Stimulated activated CD8-positive, alpha-beta memory T cell treated with anti-CD3 and anti-CD28 coated beads, Interleukin-7, amount 100 ng/mL, for 1 hour (primary cell): ENCODE data around the gene IGDCC3.
A peak's percentile ranks its signal among the peaks of the same experiment; 100 is the strongest.

Experiments used
- DNase-seq, 2 donors: peaks; one replicate each; pipeline ENCODE4 v3.0.0-alpha.2; 2020; ENCODE audit warnings: low read depth in 2 of 2

The IGDCC3 gene

DNA sequence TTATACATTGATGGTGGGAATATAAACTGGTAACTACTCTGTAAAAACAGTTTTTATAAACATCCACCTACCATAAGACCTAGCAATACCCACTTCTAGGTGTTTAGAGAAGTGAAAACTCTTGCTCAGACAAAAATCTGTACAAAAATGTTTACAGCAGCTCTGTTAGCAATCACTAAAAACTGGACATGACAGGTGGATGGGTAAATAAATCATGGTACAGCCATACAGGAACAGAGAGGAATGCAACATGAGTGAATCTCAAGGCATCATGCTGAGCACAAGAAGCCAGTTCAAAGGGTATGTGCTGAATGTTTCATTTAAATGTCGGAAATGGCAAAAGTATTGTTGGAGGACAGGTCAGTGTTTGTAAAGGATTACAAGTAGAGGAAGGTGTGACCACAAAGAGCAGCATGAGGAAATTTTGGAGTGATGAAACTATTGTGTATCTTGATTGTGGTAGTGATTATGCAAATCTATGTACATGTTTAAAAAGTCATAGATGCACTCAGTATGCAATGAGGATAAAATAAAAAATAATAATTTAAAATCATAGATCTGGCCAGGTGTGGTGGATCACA, 84.8 kb downstream of the IGDCC3 start:
- no peak for DNase-seq

GRCh38 chr15:65290228-65290627, 87.6 kb downstream of the IGDCC3 start:
- no peak for DNase-seq

GRCh38 chr15:65289261-65289854, 88.4 kb downstream of the IGDCC3 start:
- DNase-seq, result no peak

DNA sequence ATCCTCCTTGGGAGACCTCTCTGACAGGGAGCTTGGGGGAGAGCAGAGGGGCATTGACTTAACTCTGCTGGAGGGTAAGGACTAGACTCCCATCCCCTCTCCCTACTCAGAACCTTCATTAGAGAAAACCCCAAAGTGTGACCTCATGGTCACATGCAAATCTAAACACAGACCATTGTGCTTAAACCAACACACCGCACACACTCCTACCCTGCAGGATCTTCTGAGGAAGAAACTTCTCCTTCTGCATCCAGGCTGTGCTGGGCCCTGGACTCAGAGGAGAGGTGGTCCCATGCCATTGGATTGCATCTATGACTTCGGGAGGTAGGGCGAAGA, 90.3 kb downstream of the IGDCC3 start:
- DNase-seq, result no peak

- DNase-seq, result peak; percentile 83 to 86
These were observed 90.9 kb downstream of the IGDCC3 start, which contains the start of gene PARP16 for GRCh38 chr15:65286704-65287519. Gene PARP16, minus strand, starts transcription at chr15:65286883. Its CDS starts 457 bp downstream, at chr15:65286426.

- DNase-seq, result no peak
These were observed 91.6 kb downstream of the IGDCC3 start for GRCh38 chr15:65286069-65286703.

DNA sequence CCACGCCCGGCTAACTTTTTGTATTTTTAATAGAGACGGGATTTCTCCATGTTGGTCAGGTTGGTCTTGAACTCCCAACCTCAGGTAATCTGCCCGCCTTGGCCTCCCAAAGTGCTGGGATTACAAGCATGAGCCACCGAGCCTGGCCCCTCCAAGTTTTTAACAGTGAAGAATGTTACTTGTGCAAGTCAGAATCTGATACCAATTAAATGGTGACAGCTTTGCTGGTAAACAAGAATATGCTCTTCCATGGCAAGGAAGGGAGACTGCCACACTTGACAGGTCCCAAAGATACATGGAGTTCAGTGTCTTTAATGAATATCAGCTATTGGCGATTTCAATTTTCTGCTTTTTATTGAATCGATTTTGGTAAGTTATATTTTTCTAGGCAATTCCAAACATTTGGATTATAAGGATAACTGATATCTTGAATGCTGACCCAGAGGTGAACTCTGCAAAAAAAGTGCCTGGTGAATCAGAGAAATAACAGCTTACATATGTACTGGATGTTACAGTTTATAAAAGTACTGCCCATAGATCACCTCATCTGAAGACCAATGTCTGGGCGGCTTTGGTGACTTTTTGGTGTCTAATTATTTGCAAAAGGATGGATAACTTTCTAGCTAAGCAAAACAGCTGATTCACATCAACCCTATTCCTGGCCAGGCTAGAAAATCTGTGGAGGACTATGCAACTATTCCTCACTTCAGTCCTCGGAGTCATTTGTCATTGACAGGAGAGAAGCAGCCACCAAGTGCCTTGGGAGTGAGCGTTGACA, 92.3 kb downstream of the IGDCC3 start:
- DNase-seq, result no peak

- DNase-seq, result no peak
These were observed 99.3 kb downstream of the IGDCC3 start for GRCh38 chr15:65278480-65278879.
